ENCODE measurements around the gene EP400.

The EP400 gene

DNA sequence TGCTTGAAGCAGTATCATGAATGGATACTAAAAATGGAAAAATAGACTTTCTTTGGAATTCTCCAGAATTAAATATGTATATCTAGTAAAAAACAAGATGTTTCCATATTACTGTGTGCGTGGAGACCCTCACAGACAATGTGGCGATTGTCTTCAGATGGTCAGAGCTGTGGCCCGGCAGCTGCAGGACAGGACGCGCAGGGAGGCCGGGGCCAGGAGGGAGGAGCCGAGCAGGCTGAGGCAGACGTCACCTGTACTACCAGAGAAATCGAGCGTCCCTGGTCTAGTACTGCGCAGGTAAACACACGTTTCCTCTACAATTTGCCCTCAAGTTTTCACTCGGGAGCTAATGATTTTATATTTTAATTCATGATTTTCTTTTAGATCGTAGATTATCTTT, 171.5 kb downstream of the EP400 start:
- no peak for DNase-seq (ENCODE audit: low spot score)

DNA sequence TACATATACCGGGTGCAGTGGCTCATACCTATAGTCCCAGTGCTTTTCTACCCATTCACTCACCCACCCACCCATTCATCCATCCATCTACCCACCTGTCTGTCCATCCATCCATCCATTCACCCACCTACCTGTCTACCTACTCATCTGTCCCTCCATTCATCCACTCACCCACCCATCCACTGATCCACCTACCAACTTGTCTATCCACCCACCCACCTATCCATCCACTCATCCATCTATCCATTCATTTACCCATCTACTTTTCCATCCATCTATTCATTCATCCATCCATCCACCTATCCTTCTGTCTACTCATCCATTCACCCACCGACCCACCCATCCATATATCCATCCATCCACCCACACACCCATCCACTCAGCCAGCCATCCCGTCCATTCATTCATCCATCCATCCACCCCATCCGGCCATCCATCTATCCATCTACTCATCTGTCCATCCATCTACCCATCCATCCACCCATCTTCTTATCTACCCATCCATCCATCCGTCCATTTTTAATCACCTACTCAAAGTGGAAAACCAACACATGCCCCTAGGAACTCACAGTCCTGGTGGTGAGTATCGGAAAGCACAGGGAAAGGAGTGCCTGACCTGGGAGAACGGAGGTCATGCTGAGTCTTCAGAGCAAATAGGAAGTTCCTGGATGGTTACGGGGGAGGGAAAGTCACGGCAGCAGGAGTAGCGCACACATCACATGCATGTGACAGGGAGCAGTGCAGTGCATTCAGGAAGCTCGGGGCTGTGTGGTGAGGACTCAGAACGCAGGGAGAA, 174.4 kb downstream of the EP400 start:
- no peak for DNase-seq (ENCODE audit: low spot score)

DNA sequence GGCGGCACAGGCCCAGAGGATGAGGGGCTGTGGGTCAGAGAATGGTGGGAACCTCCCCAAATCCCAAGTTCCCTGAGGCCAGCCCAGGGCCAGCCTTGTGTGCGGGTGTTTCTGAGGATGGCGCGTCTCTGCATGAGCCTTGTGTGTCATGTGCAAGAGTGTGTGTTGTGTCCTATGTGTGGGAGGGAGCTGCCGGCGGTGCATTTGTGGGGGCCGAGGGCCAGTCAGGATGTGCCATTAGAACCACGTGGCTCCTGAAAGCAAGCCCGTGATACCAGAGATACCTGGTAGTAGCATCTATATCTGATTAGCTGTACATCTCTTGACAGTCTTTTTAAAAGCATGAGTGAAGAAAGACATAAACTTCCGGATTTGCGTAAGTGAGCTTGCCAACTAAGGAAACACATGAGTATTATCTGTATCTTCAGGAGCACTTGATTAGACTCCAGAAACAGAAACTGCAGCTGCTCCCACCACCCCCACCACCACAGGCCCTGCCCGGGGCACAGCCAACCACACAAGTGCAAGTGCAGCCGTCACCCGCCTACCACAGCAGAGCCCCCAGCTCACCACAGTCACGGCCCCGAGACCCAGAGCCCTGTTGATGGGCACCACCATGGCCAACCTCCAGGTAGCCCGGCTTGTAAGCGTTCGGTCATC, 175.2 kb downstream of the EP400 start:
- no peak for DNase-seq (ENCODE audit: low spot score)

DNA sequence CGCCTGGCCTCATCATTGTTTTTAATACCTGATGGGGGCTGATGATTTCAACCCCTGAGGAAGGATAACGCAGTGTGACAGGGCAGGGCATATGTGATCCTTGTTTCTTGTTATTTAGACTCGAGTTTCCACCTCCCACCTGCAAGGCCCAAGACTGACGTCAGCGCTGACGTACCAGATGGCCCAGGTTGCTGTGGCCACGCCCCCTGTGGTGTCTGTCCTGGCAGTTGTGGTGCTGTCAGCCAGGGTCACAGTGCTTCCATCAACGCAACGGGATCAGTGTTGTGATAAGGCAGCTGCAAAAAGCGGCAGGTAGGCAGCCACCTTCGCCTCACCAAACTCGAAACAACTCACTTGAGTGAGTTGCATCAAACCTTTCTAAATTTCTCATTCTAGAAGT, 176.0 kb downstream of the EP400 start:
- DNase-seq (ENCODE audit: low spot score) = no peak

DNA sequence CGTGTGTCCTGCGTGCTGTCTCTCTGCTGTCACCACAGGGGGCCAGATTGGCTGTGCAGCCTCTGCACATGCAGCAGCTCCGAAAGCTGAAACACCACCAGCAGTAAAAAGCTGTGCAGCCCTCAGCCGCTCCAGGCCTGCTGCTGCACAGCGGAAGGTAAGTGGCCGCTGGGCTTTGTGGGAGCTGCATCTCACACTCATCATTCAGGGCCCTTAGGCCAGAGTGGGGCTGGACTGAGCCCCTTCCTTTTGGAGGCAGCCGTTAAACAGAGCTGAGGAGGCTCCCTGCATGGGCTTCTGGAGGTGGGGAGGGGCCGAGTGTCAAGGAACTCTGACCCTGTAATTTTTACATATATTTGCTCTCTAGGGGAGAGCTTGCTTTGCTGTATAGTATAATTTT, 177.3 kb downstream of the EP400 start:
- DNase-seq (ENCODE audit: low spot score) = no peak

DNA sequence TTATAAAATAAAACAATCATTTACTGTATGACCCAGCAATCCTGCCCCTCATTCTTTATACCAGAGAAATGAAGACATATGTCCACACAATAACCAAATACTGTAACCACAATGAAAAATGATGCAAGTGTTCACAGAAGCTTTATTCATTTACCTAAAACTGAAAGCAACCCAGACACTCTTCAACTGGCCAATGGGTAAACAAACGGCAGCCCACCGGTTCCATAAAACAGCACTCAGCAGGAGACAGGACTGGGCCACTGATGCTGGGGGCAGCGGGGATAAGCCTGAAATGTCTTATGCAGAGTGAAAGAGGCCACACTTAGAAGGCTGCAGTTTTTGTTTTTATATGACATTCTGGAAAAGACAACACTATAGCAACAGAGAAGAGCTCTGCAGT, 179.3 kb downstream of the EP400 start:
- no peak for DNase-seq (ENCODE audit: low spot score)

DNA sequence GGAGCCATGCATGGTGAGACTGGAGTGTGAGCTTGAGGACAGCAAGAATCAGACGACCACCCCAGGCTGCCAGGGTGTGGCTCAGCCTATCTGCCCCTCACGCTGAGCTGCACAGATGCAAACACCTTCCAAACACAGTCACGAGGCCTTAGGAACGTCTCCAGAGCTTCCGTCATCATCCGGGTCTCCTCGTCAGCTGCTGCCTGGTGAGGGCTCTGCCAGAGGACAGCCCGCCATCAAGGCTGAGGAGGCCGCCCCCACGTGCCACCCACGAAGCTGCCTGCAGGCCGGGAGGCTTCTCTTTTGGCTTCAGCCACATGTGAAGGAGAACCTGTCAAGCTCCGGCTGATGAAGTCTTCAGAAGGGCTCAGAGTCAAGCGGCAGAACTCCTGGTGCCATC, 180.9 kb downstream of the EP400 start:
- no peak for DNase-seq (ENCODE audit: low spot score)
